GM13976 (cell line): Measurements from ENCODE around the gene AP1G2.
"Not testable (repeated sequence)": the region's sequence is repeated elsewhere in the genome, so short reads cannot be mapped to it uniquely, and the experiment has no call there.

Experiments
- DNase-seq: peaks from one replicate; pipeline ENCODE4 v3.0.0; 2012; ENCODE audit warnings: low spot score
- CTCF ChIP-seq: IDR thresholded peaks from 2 replicates; pipeline ENCODE4 v1.5.1; 2012; ENCODE audit warnings: borderline replicate concordance, mild to moderate bottlenecking; ENCODE audit not compliant: insufficient read depth; ENCODE audit errors: extremely low read depth, missing control alignments, control extremely low read depth
- in situ Hi-C: fragments of 300-500 bp; cut with MboI; formaldehyde crosslinking; loops from one replicate; pipeline ENCODE4 v1.12.0; 2022; ENCODE audit warnings: low sequenced_read_pairs, mixed read lengths, inconsistent platforms; ENCODE audit not compliant: unreplicated experiment

The AP1G2 gene

GRCh38 chr14:23538050-23538718, 29.4 kb downstream of the AP1G2 start:
- TF ChIP-seq CTCF: no peak
- in situ Hi-C loops: no loop called here
- DNase-seq: no peak

- no peak for DNase-seq
- TF ChIP-seq CTCF: no peak
- in situ Hi-C loops: no loop called here
Observed at GRCh38 chr14:23537351-23538049, 30.1 kb downstream of the AP1G2 start.

GRCh38 chr14:23536906-23537305, 30.7 kb downstream of the AP1G2 start:
- DNase-seq, in situ Hi-C loops: not testable (repeated sequence)

- TF ChIP-seq CTCF: no peak
- in situ Hi-C loops: no loop called here
- no peak for DNase-seq
Observed at GRCh38 chr14:23536494-23536893, 31.1 kb downstream of the AP1G2 start.

- in situ Hi-C loops: no loop called here
- no peak for DNase-seq
- TF ChIP-seq CTCF: no peak
Observed at GRCh38 chr14:23535943-23536342, 31.6 kb downstream of the AP1G2 start.

GRCh38 chr14:23533652-23534435, 33.7 kb downstream of the AP1G2 start:
- TF ChIP-seq CTCF: no peak
- no peak for DNase-seq
- in situ Hi-C loops: no loop called here

- TF ChIP-seq CTCF: no peak
- in situ Hi-C loops: no loop called here
- DNase-seq: no peak
Observed at GRCh38 chr14:23532658-23533057, 34.9 kb downstream of the AP1G2 start.
